GM18951 (cell line): ENCODE results near the gene NSG2.

ENCODE experiments used
- POLR2A ChIP-seq: IDR thresholded peaks from 4 replicates; pipeline ENCODE4 v1.6.1; 2011; ENCODE audit warnings: mild to moderate bottlenecking; ENCODE audit not compliant: insufficient read length, insufficient read depth; ENCODE audit errors: extremely low read depth
- in situ Hi-C: fragments of 300-500 bp; cut with MboI; formaldehyde crosslinking; loops from one replicate; pipeline ENCODE4 v1.12.0; 2022; ENCODE audit warnings: low sequenced_read_pairs, mixed read lengths, inconsistent platforms; ENCODE audit not compliant: unreplicated experiment

NSG2 gene

GRCh38 chr5:174155706-174156105 is 110.2 kb downstream of the NSG2 start:
- TF ChIP-seq POLR2A: no peak
- in situ Hi-C loops: no loop called here

- TF ChIP-seq POLR2A: no peak
- in situ Hi-C loops: no loop called here
Measured at GRCh38 chr5:174157048-174157447, 111.5 kb downstream of the NSG2 start.
